ENCODE data around the gene COL23A1.

Gene COL23A1

GRCh38 chr5:178208540-178209227, 381.5 kb downstream of the COL23A1 start:
- Histone ChIP-seq H3K27ac (ENCODE audit: insufficient read depth, low read depth, low read length, poor library complexity, severe bottlenecking) (no peak overlapping the region), H3K9me3 (ENCODE audit: control insufficient read depth, low read length) (no peaks in the 10 kb centered on the region), H3K27me3 (ENCODE audit: control insufficient read depth, insufficient read depth, low read length, poor library complexity, severe bottlenecking) (no peaks in the 10 kb centered on the region), H3K36me3 (ENCODE audit: control insufficient read depth, insufficient read depth, low read length) (peaks cover 70% of the 10 kb centered on the region), H3K4me3 (ENCODE audit: insufficient read depth, low read depth, low read length) (no peak overlapping the region), H3K4me1 (ENCODE audit: control insufficient read depth, insufficient read depth, low read length) (peaks cover 14% of the 10 kb centered on the region)
- 90 to 91% methylated on average over 5 of the region's 5 CpGs for WGBS, 2 experiments

- H3K4me3 ChIP-seq (ENCODE audit: insufficient read depth, low read depth, low read length): no peak overlapping the region
- WGBS, 2 experiments: 95 to 98% methylated on average over 1 of the region's 1 CpG
- H3K27ac ChIP-seq (ENCODE audit: insufficient read depth, low read depth, low read length, poor library complexity, severe bottlenecking): no peak overlapping the region
Observed at GRCh38 chr5:178207917-178208280, 382.3 kb downstream of the COL23A1 start.

GRCh38 chr5:178207183-178207916, 382.8 kb downstream of the COL23A1 start:
- Histone ChIP-seq H3K4me3 (ENCODE audit: insufficient read depth, low read depth, low read length) (no peak overlapping the region), H3K4me1 (ENCODE audit: control insufficient read depth, insufficient read depth, low read length) (peaks cover 14% of the 10 kb centered on the region), H3K27ac (ENCODE audit: insufficient read depth, low read depth, low read length, poor library complexity, severe bottlenecking) (no peak overlapping the region), H3K36me3 (ENCODE audit: control insufficient read depth, insufficient read depth, low read length) (peaks cover 67% of the 10 kb centered on the region), H3K9me3 (ENCODE audit: control insufficient read depth, low read length) (no peaks in the 10 kb centered on the region), H3K27me3 (ENCODE audit: control insufficient read depth, insufficient read depth, low read length, poor library complexity, severe bottlenecking) (peaks cover under 1% of the 10 kb centered on the region)
- 90 to 91% methylated on average over 5 of the region's 5 CpGs for WGBS, 2 experiments

More at GRCh38 chr5:178207917-178208280, 382.3 kb downstream of the COL23A1 start:
- Histone ChIP-seq H3K4me1 (ENCODE audit: control insufficient read depth, insufficient read depth, low read length) (peaks cover 14% of the 10 kb centered on the region), H3K27me3 (ENCODE audit: control insufficient read depth, insufficient read depth, low read length, poor library complexity, severe bottlenecking) (no peaks in the 10 kb centered on the region), H3K9me3 (ENCODE audit: control insufficient read depth, low read length) (no peaks in the 10 kb centered on the region), H3K36me3 (ENCODE audit: control insufficient read depth, insufficient read depth, low read length) (peaks cover 70% of the 10 kb centered on the region)

DNA sequence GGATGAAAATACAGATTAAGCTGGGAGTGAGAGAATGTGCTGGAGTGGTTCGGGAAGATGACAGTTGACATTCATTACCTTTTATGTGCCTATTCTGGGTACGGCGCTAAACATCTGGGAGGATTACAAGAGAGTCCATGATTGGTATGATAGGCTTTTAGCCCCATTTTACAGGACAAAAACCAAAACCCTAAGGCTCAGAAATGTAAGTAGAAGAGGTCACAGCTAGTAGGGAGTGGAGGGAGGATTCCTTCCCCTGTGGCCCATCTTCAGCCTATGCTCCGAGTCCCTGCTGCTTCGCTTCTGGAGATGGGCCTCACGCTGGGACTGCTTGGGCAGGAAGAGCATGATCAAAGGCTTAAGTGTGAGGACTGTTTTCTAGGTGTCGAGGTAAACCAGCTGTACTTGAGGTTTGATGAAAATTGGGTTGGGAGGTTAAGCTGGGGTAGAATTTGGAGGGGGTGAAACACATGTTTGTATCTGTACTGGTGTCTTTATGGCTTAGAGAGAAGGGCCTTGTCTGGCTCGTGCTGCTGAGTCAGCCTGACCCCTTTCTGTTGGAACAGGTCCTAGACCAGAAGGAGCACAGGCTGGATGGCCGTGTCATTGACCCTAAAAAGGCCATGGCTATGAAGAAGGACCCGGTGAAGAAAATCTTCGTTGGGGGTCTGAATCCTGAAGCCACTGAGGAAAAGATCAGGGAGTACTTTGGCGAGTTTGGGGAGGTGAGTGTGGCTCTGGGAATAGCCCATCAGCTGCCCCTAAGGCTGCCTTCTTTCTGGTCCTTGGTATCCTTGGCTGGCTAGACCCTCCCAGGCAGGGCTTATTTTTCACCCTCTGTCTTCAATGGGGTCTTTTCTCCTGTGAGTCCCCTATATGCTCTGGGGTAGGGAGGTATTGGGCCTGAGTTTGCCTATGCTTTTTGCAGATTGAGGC, 383.8 kb downstream of the COL23A1 start:
- Histone ChIP-seq H3K4me1 (ENCODE audit: control insufficient read depth, insufficient read depth, low read length) (peaks cover 14% of the 10 kb centered on the region), H3K9me3 (ENCODE audit: control insufficient read depth, low read length) (no peaks in the 10 kb centered on the region), H3K27ac (ENCODE audit: insufficient read depth, low read depth, low read length, poor library complexity, severe bottlenecking) (no peak overlapping the region), H3K4me3 (ENCODE audit: insufficient read depth, low read depth, low read length) (peak overlapping the region; percentile 90), H3K36me3 (ENCODE audit: control insufficient read depth, insufficient read depth, low read length) (peaks cover 58% of the 10 kb centered on the region), H3K27me3 (ENCODE audit: control insufficient read depth, insufficient read depth, low read length, poor library complexity, severe bottlenecking) (peaks cover 10% of the 10 kb centered on the region)
- 63 to 69% methylated on average over 12 of the region's 12 CpGs for WGBS, 2 experiments

- Histone ChIP-seq H3K27me3 (ENCODE audit: control insufficient read depth, insufficient read depth, low read length, poor library complexity, severe bottlenecking) (peaks cover 13% of the 10 kb centered on the region), H3K27ac (ENCODE audit: insufficient read depth, low read depth, low read length, poor library complexity, severe bottlenecking) (no peak overlapping the region), H3K4me1 (ENCODE audit: control insufficient read depth, insufficient read depth, low read length) (peaks cover 14% of the 10 kb centered on the region), H3K36me3 (ENCODE audit: control insufficient read depth, insufficient read depth, low read length) (peaks cover 52% of the 10 kb centered on the region), H3K9me3 (ENCODE audit: control insufficient read depth, low read length) (no peaks in the 10 kb centered on the region), H3K4me3 (ENCODE audit: insufficient read depth, low read depth, low read length) (peak overlapping the region; percentile 90)
- 3 to 8% methylated on average over 5 of the region's 5 CpGs for WGBS, 2 experiments
Observed at GRCh38 chr5:178205749-178206047, 384.5 kb downstream of the COL23A1 start.

- peaks cover 13% of the 10 kb centered on the region for H3K27me3 ChIP-seq (ENCODE audit: control insufficient read depth, insufficient read depth, low read length, poor library complexity, severe bottlenecking)
- peaks cover 14% of the 10 kb centered on the region for H3K4me1 ChIP-seq (ENCODE audit: control insufficient read depth, insufficient read depth, low read length)
- WGBS, 2 experiments: 0% methylated on average over 90 of the region's 90 CpGs
- H3K9me3 ChIP-seq (ENCODE audit: control insufficient read depth, low read length): no peaks in the 10 kb centered on the region
- H3K36me3 ChIP-seq (ENCODE audit: control insufficient read depth, insufficient read depth, low read length): peaks cover 47% of the 10 kb centered on the region
- H3K4me3 ChIP-seq (ENCODE audit: insufficient read depth, low read depth, low read length): peak overlapping the region; percentile 90
- peak overlapping the region; percentile 90 for H3K27ac ChIP-seq (ENCODE audit: insufficient read depth, low read depth, low read length, poor library complexity, severe bottlenecking)
Observed at GRCh38 chr5:178204935-178205748, 385.1 kb downstream of the COL23A1 start.

DNA sequence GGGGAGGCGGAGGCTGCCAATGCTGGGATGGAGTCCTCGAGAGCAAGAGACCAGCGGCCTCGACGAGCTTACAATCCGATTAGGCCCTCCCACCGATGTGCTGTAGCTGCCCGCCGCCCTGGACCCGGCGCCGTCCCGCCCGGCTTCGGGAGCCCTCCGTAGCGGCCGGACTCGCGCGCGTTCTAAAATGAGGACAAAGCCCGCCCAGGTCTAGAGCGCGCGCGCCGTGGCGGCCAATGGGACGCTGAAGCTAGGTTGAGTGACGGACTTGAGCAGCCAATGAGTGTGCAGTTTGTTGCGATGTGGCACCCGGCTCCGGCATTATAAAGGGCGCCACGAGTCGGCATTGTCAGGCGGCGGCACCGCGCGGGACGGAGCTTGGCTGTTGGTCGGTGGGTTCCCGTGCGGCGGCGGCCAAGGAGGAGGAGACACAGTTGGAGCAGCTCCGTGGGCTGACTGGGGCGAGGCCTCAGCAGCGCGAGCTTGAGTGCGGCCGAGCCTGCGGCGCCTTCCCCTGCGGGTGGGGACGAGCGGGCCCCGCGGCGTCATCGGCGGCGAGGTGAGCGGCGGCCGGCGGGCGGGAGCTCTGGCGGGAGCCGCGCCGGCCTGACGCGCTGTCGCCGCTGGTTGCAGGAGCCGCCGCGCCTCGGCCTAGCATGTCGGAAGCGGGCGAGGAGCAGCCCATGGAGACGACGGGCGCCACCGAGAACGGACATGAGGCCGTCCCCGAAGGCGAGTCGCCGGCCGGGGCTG, 385.8 kb downstream of the COL23A1 start, which contains the start of gene HNRNPAB:
TSS of gene HNRNPAB (plus strand) at position 352 of the 753 bp plus-strand sequence. CDS start at position 657, 305 bp downstream.
- peak within 1 kb of the TSS; percentile 90 for H3K4me3 ChIP-seq (ENCODE audit: insufficient read depth, low read depth, low read length)
- peaks cover 39% of the 10 kb centered on the region for H3K36me3 ChIP-seq (ENCODE audit: control insufficient read depth, insufficient read depth, low read length)
- H3K4me1 ChIP-seq (ENCODE audit: control insufficient read depth, insufficient read depth, low read length): peaks cover 14% of the 10 kb centered on the region
- H3K27ac ChIP-seq (ENCODE audit: insufficient read depth, low read depth, low read length, poor library complexity, severe bottlenecking): peak within 1 kb of the TSS; percentile 90
- H3K27me3 ChIP-seq (ENCODE audit: control insufficient read depth, insufficient read depth, low read length, poor library complexity, severe bottlenecking): peaks cover 19% of the 10 kb centered on the region
- 0% methylated on average over 96 of the region's 96 CpGs for WGBS, 2 experiments
- H3K9me3 ChIP-seq (ENCODE audit: control insufficient read depth, low read length): no peaks in the 10 kb centered on the region

DNA sequence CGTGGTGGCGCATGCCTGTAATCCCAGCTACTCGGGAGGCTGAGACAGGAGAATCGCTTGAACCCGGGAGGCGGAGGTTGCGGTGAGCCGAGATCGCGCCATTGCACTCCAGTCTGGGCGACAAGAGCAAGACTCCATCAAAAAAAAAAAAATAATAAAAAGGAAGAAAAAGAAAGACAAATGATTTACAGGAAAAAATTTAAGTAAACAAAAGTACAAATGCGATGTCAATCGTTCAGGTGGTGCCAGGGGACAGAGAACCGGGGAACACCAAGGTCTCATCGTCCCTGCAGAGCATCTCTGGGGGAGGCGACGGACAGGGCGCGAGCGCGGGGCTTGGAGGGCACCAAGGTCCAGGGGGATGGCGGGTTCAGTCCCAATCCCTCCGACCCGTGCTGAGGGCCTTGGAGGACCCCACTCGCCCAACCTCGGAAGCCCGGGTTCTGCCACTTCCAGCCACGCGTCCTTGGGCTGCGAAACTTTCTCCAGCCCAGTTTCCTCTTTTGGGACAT, 386.5 kb downstream of the COL23A1 start:
- 14 to 25% methylated on average over 21 to 26 of the region's 30 CpGs for WGBS, 2 experiments
- no peak overlapping the region for H3K27ac ChIP-seq (ENCODE audit: insufficient read depth, low read depth, low read length, poor library complexity, severe bottlenecking)
- peaks cover 20% of the 10 kb centered on the region for H3K27me3 ChIP-seq (ENCODE audit: control insufficient read depth, insufficient read depth, low read length, poor library complexity, severe bottlenecking)
- H3K4me1 ChIP-seq (ENCODE audit: control insufficient read depth, insufficient read depth, low read length): peaks cover 14% of the 10 kb centered on the region
- no peaks in the 10 kb centered on the region for H3K9me3 ChIP-seq (ENCODE audit: control insufficient read depth, low read length)
- peak overlapping the region; percentile 90 for H3K4me3 ChIP-seq (ENCODE audit: insufficient read depth, low read depth, low read length)
- peaks cover 33% of the 10 kb centered on the region for H3K36me3 ChIP-seq (ENCODE audit: control insufficient read depth, insufficient read depth, low read length)

DNA sequence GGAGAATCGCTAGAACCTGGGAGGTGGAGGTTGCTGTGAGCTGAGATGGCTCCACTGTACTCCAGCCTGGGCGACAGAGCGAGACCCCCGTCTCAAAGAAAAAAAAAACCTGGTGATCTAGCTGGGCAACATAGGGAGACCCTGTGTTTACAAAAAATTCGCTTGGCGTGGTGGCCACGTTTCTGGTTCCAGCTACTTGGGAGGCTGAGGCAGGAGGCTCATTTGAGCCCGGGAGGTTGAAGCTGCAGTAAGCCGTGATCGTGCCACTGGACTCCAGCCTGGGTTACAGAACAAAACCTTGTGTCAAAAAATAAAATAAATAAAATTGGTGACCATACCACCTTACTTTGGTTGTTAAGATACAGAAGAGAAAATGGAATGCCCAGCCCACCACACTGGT, 387.7 kb downstream of the COL23A1 start:
- 92 to 94% methylated on average over 10 of the region's 10 CpGs for WGBS, 2 experiments
- H3K27me3 ChIP-seq (ENCODE audit: control insufficient read depth, insufficient read depth, low read length, poor library complexity, severe bottlenecking): peaks cover 20% of the 10 kb centered on the region
- H3K27ac ChIP-seq (ENCODE audit: insufficient read depth, low read depth, low read length, poor library complexity, severe bottlenecking): no peak overlapping the region
- H3K9me3 ChIP-seq (ENCODE audit: control insufficient read depth, low read length): no peaks in the 10 kb centered on the region
- H3K36me3 ChIP-seq (ENCODE audit: control insufficient read depth, insufficient read depth, low read length): peaks cover 21% of the 10 kb centered on the region
- H3K4me1 ChIP-seq (ENCODE audit: control insufficient read depth, insufficient read depth, low read length): peaks cover 14% of the 10 kb centered on the region
- no peak overlapping the region for H3K4me3 ChIP-seq (ENCODE audit: insufficient read depth, low read depth, low read length)

Data from ectodermal cell (in vitro differentiated cells).